ENCODE results near the gene ST6GALNAC5.

ST6GALNAC5 gene

GRCh38 chr1:76832521-76832920, 34.8 kb upstream of the ST6GALNAC5 start:
- no peak overlapping the region for H3K4me3 ChIP-seq (ENCODE audit: low read depth, low read length)
- TF ChIP-seq CTCF (IDR thresholded peaks at IDR 0.05; ENCODE audit: borderline replicate concordance, insufficient read depth, low read depth, low read length): no peak

- TF ChIP-seq CTCF (IDR thresholded peaks at IDR 0.05; ENCODE audit: borderline replicate concordance, insufficient read depth, low read depth, low read length): no peak
- H3K4me3 ChIP-seq (ENCODE audit: low read depth, low read length): no peak overlapping the region
Measured at GRCh38 chr1:76833151-76833550, 34.1 kb upstream of the ST6GALNAC5 start.

- no peak overlapping the region for H3K4me3 ChIP-seq (ENCODE audit: low read depth, low read length)
- no peak for TF ChIP-seq CTCF (IDR thresholded peaks at IDR 0.05; ENCODE audit: borderline replicate concordance, insufficient read depth, low read depth, low read length)
Measured at GRCh38 chr1:76833856-76834255, 33.4 kb upstream of the ST6GALNAC5 start.

GRCh38 chr1:76835203-76835602, 32.1 kb upstream of the ST6GALNAC5 start:
- no peak for TF ChIP-seq CTCF (IDR thresholded peaks at IDR 0.05; ENCODE audit: borderline replicate concordance, insufficient read depth, low read depth, low read length)

DNA sequence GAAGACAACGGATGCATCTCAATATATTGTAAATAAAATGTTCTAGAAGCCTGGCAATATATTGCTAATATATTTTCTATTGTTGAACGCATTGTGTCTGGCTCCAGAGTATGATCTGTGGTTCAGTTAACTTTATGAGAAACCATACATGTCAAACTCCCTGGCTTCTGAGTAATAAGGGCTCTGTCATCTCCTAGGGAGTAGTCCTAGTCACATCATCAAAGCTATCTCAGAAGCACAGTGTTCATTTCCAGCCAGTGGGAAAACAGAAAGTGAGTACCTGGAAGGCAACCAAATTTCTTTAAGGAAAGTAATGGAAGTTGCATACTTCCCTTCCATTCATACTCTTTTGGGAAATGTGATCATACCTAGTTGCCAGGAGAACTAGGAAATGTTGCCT, 27.0 kb upstream of the ST6GALNAC5 start:
- no peak for TF ChIP-seq CTCF (IDR thresholded peaks at IDR 0.05; ENCODE audit: borderline replicate concordance, insufficient read depth, low read depth, low read length)

More at GRCh38 chr1:76835203-76835602, 32.1 kb upstream of the ST6GALNAC5 start:
- no peak overlapping the region for H3K4me3 ChIP-seq (ENCODE audit: low read depth, low read length)

DNA sequence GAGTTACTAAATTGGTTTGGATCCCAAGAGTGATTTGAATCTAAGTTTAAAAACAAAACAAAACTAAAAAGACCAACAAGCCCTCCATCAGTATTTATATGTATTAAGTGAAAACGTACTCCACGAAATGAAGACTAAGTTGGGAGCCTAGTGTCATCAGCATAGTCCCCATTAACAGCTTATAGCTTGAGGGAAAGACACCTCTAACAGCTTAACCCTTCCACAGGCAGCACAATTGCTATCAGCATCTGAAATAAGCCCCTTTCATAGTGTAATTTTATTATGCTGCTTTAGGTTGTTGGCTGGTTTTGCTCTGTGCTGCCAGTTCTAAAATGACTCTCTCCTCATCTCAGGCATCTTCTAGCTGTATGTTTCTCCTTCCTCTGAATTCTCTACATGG, 25.8 kb upstream of the ST6GALNAC5 start:
- TF ChIP-seq CTCF (IDR thresholded peaks at IDR 0.05; ENCODE audit: borderline replicate concordance, insufficient read depth, low read depth, low read length): no peak
- no peak overlapping the region for H3K4me3 ChIP-seq (ENCODE audit: low read depth, low read length)

More for the DNA sequence above, 27.0 kb upstream of the ST6GALNAC5 start:
- H3K4me3 ChIP-seq (ENCODE audit: low read depth, low read length): no peak overlapping the region

DNA sequence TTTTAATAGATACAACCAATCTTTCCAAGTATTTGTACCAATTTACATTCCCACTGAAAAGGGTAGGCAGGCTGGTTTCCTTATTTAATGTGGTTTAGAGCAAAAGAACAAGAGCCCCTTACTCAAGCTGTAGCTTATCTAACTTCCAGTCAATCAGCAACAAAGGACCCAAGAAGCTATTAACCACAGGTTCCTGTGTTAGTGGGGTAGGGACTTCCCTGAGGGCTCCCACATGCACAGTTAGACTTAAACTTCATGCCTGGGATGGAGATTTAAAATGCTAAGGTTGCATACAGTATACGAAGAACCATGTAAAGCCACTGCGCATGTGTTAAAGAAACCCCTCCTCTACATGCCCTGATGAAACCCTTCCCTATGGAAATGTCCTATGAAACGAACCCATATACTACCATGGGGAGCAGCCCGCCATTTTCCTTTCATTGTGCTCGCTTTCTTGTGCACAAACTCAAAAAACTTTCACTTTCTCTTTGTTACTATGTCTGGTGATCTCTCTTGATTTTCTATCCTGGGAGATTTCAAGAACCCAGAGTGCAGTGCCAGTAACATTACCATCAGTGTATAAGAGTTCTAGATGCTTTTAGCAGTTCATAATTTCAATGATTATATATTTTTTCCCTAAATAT, 23.3 kb upstream of the ST6GALNAC5 start:
- no peak overlapping the region for H3K4me3 ChIP-seq (ENCODE audit: low read depth, low read length)

More for the DNA sequence above, 23.3 kb upstream of the ST6GALNAC5 start:
- no peak for TF ChIP-seq CTCF (IDR thresholded peaks at IDR 0.05; ENCODE audit: borderline replicate concordance, insufficient read depth, low read depth, low read length)
